GM10248 (cell line): Measurements from ENCODE around the gene AMBN.
A peak's percentile ranks its signal among the peaks of the same experiment; 100 is the strongest.

Experiments
- CTCF ChIA-PET: fragments of 300-600 bp; sonication (Branson Sonifier 250); formaldehyde crosslinking; extraction: SDS; loops from one replicate; lab custom pipeline; 2021; ENCODE audit warnings: antibody characterized with exemption; lab: Yijun Ruan, JAX
- POLR2A ChIA-PET: fragments of 350-650 bp; sonication (Branson Sonifier 250); formaldehyde crosslinking; extraction: SDS; loops from one replicate; lab custom pipeline; 2020; ENCODE audit warnings: antibody characterized with exemption; lab: Yijun Ruan, JAX
- DNase-seq: peaks from one replicate; pipeline ENCODE4 v3.0.0; 2012; ENCODE audit errors: extremely low spot score
- CTCF ChIP-seq: IDR thresholded peaks from 2 replicates; pipeline ENCODE4 v1.5.1; 2012; ENCODE audit warnings: mild to moderate bottlenecking, low read depth; ENCODE audit errors: extremely low read depth, missing control alignments, control extremely low read depth

Gene AMBN

GRCh38 chr4:70586841-70587240 is 5.2 kb upstream of the AMBN start:
- CTCF ChIA-PET, result no interaction called here
- no peak for TF ChIP-seq CTCF
- no peak for DNase-seq
- POLR2A ChIA-PET, result no interaction called here

DNA sequence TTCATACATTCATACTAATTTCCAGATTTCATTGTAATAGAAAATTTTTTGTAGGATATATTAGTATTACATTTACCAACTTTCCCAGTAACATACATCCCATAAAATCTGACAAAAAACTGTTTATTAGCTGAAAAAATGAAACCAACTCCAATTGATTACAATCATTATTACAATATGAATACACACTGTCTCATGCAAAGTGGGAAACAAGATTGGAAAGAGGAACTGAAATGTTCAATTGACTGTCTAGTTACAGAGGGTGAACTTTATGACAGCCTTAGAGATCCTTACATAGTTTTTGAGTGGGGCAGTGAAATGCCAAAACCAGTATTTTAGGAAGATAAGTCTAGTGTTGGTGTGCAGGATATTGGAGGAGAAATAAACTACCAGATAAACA is 2.3 kb upstream of the AMBN start:
- ChIA-PET POLR2A (no interaction called here), CTCF (interaction anchor here (0.6 to 1.4 kb wide), 3 partner anchors 11 to 31 kb away, joined by 3 read pairs; no protein-coding TSS in a partner anchor)
- DNase-seq, result peak; percentile 45
- no peak for TF ChIP-seq CTCF

DNA sequence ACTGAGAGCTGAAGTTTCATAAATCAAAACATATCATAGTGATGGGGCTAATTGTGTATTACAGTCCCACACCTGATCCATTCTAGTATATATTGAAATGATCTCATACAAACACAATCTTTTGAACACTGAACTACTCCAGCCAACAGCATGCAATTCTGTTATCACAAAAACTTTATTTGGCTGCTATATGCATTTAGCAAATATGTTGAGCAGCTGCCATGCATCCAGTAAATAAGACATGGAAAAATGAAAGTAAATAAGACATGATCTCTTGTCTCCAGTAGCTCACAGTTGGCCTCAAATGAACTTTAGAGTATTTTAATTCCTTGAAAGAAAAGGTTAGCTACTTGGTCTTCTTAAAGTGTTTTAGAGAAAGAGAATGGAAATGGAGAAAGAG is 2.1 kb downstream of the AMBN start:
- ChIA-PET CTCF (interaction anchor here (1.0 to 3.0 kb wide), 5 partner anchors 11 to 718 kb away, joined by 3 to 9 read pairs (median 4); no protein-coding TSS in a partner anchor), POLR2A (no interaction called here)
- DNase-seq, result no peak
- no peak for TF ChIP-seq CTCF

DNA sequence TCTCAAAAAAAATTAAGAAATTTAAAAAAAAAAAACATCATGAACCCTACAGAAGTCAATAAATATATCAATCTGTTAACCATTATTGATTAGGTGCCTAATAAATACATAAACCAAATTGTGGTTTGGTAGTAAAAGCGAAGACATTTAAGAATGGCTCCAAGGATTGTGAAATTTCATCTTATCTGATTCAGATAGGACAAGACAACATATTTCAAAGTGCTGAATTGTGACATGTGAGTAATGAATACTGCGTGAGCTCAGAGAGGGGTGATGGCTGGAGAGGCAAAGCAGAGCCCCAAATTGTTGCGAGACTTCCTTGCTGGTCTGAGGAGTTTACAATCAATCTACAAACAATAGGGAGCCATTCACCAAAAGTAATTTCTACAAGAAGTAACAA is 8.2 kb downstream of the AMBN start:
- no peak for DNase-seq
- ChIA-PET CTCF (interaction anchor here (0.7 to 2.6 kb wide), 12 partner anchors 9 to 670 kb away, joined by 3 to 20 read pairs (median 5); partner anchors contain the start of gene AMBN), POLR2A (no interaction called here)
- TF ChIP-seq CTCF, result no peak

- CTCF ChIA-PET, result interaction anchor here (0.7 to 2.6 kb wide), 15 partner anchors 9 to 669 kb away, joined by 3 to 20 read pairs (median 5); partner anchors contain the start of gene AMBN
Observed at GRCh38 chr4:70600977-70601376, 8.9 kb downstream of the AMBN start.

DNA sequence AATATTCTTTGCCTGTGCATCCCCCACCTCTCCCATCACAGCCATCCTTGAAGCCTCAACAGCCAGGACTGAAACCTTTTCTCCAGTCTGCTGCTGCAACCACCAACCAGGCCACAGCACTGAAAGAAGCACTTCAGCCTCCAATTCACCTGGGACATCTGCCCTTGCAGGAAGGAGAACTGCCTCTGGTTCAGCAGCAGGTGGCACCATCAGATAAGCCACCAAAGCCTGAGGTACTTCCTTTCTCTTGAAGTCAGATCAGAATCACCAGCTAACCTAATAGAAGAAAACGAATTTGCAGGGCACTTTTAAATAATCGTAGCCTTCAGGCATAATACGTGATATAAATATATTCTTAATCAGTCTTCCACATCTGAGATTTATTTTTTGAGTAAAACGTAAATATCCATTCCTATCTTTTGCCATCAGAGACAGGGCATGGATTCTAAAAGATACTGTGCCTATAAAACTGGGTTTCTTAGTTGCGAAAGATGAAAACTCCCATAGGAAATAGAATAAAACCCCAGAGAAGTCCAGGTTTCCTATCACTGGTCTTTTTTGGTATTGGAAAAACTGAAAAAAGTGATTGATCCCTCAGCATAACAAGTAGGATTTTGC is 9.5 kb downstream of the AMBN start:
- DNase-seq, result peak; percentile 63
- peak; percentile 85 for TF ChIP-seq CTCF
- ChIA-PET POLR2A (no interaction called here), CTCF (interaction anchor here (0.6 to 2.6 kb wide), 22 partner anchors 9 to 1111 kb away, joined by 3 to 20 read pairs (median 4); partner anchors contain the start of genes AMBN and ENAM)

More at GRCh38 chr4:70600977-70601376, 8.9 kb downstream of the AMBN start:
- no peak for TF ChIP-seq CTCF
- POLR2A ChIA-PET, result no interaction called here
- DNase-seq, result no peak
